HepG2 (cell line): ENCODE data around the gene C11orf68. TPM values are rescaled to one million over a fixed set of nuclear protein-coding genes. Genes with fewer than 3 reads are reported as not detected.
A peak's percentile ranks its signal among the peaks of the same experiment; 100 is the strongest.

Experiments used
- CC2D1A ChIP-seq: sonication (generic); formaldehyde crosslinking; IDR thresholded peaks from 2 replicates; pipeline ENCODE4 v1.8.1; 2023; ENCODE audit warnings: mild to moderate bottlenecking, missing genetic modification reagents
- CREB3 ChIP-seq: sonication (generic); formaldehyde crosslinking; IDR thresholded peaks from 2 replicates; pipeline ENCODE4 v1.5.0; 2020; ENCODE audit warnings: missing genetic modification reagents
- CTCF ChIP-seq: sonication (generic); formaldehyde crosslinking; IDR thresholded peaks from 2 replicates; pipeline ENCODE4 v1.5.0; 2020; ENCODE audit warnings: mild to moderate bottlenecking, missing genetic modification reagents, moderate library complexity
- EZH2 ChIP-seq: conservative IDR thresholded peaks from 2 replicates; pipeline ENCODE4 v1.6.1; 2012; ENCODE audit warnings: mild to moderate bottlenecking, low read depth, low read length, moderate library complexity
- HNRNPUL1 ChIP-seq: fragments of 200-400 bp; formaldehyde crosslinking; IDR thresholded peaks from 2 replicates; pipeline ENCODE4 v1.6.1; 2017; ENCODE audit warnings: low read depth, mild to moderate bottlenecking, low read length, moderate library complexity
- NFATC3 ChIP-seq: sonication (generic); formaldehyde crosslinking; IDR thresholded peaks from 2 replicates; pipeline ENCODE4 v1.5.1; 2020; ENCODE audit warnings: mild to moderate bottlenecking, missing genetic modification reagents
- PHF20 ChIP-seq: sonication (generic); formaldehyde crosslinking; IDR thresholded peaks from 2 replicates; pipeline ENCODE4 v1.5.0; 2020; ENCODE audit warnings: mild to moderate bottlenecking, missing genetic modification reagents
- PHF8 ChIP-seq: sonication (generic); formaldehyde crosslinking; IDR thresholded peaks from 2 replicates; pipeline ENCODE4 v1.5.0; 2020; ENCODE audit warnings: missing genetic modification reagents
- RELA ChIP-seq: sonication (generic); formaldehyde crosslinking; IDR thresholded peaks from 2 replicates; pipeline ENCODE4 v1.4.0; 2020; ENCODE audit warnings: missing genetic modification reagents
- RNF219 ChIP-seq: sonication (generic); formaldehyde crosslinking; IDR thresholded peaks from 2 replicates; pipeline ENCODE4 v1.5.0; 2020; ENCODE audit warnings: mild to moderate bottlenecking, missing genetic modification reagents
- SMAD9 ChIP-seq: sonication (generic); formaldehyde crosslinking; IDR thresholded peaks from 2 replicates; pipeline ENCODE4 v1.5.1; 2020; ENCODE audit warnings: mild to moderate bottlenecking, missing genetic modification reagents
- TRAFD1 ChIP-seq: sonication (generic); formaldehyde crosslinking; IDR thresholded peaks from 2 replicates; pipeline ENCODE4 v1.5.1; 2020; ENCODE audit warnings: missing genetic modification reagents, mild to moderate bottlenecking, borderline replicate concordance
- YEATS4 ChIP-seq: sonication (generic); formaldehyde crosslinking; IDR thresholded peaks from 2 replicates; pipeline ENCODE4 v1.4.0; 2020; ENCODE audit warnings: missing genetic modification reagents, borderline replicate concordance
- ZHX1 ChIP-seq: sonication (generic); formaldehyde crosslinking; IDR thresholded peaks from 2 replicates; pipeline ENCODE4 v1.8.1; 2022; ENCODE audit warnings: low read depth, mild to moderate bottlenecking, missing genetic modification reagents
- ZNF260 ChIP-seq: sonication (generic); formaldehyde crosslinking; IDR thresholded peaks from 2 replicates; pipeline ENCODE4 v1.4.0; 2020; ENCODE audit warnings: missing genetic modification reagents, low read depth, mild to moderate bottlenecking, borderline replicate concordance
- ZNF343 ChIP-seq: sonication (generic); formaldehyde crosslinking; IDR thresholded peaks from 2 replicates; pipeline ENCODE4 v1.4.0; 2020; ENCODE audit warnings: mild to moderate bottlenecking, missing genetic modification reagents
- ZNF703 ChIP-seq: sonication (generic); formaldehyde crosslinking; IDR thresholded peaks from 2 replicates; pipeline ENCODE4 v1.5.1; 2020; ENCODE audit warnings: missing genetic modification reagents, mild to moderate bottlenecking, moderate library complexity, borderline replicate concordance
- polyA plus RNA-seq, 8 experiments: library from polyadenylated mRNA; depleted of rRNA in 3 of 8; stranded (reverse) in 7 of 8; unstranded in 1 of 8; fragments of >200 nt; fragmentation: Illumina TruSeq in 4 of 8; extraction: Trizol in 4 of 8; gene quantifications; 2 replicates each; pipeline versions ENCODE4 v1.2.1 to v1.2.3, GENCODE V29; 2011 to 2016; ENCODE audit warnings: low read depth in 4 of 8, missing spikeins in 1 of 8, mixed read lengths in 1 of 8; ENCODE audit not compliant: insufficient read depth in 1 of 8
- total RNA-seq, 5 experiments: library from RNA; depleted of rRNA; stranded (reverse); fragments of >200 nt; fragmentation: Illumina TruSeq; extraction: Trizol; gene quantifications; 2 replicates each; pipeline ENCODE4 v1.2.3, GENCODE V29; 2016; ENCODE audit warnings: low read depth in 1 of 5

The C11orf68 gene
- total and polyA plus RNA-seq, 2 of the 13 experiments (the other 11 are each of a cell fraction or from before 2014, with no cell fraction given), result 8.4 to 28.3 TPM

GRCh38 chr11:65873318-65874156 lies 45.3 kb downstream of the C11orf68 start (continued):
- no peak for TF ChIP-seq ZHX1 (CRISPR knock-in tag)
- peak; percentile 79; the same call in 1 of the 2 replicates for TF ChIP-seq TRAFD1
- TF ChIP-seq ZNF703 (CRISPR knock-in tag), result 0 out of 2 replicates have a peak, but pooled peaks have one; percentile 11
- peak; percentile 35; the same call in 1 of the 2 replicates for TF ChIP-seq PHF8 (CRISPR knock-in tag)
- peak; percentile 58; the same call in 1 of the 2 replicates for TF ChIP-seq YEATS4 (CRISPR knock-in tag)
- TF ChIP-seq RELA (CRISPR knock-in tag), result peak; percentile 68; the same call in 1 of the 2 replicates
- no peak for TF ChIP-seq NFATC3 (CRISPR knock-in tag)
- TF ChIP-seq ZNF343 (CRISPR knock-in tag), result no peak
- peak; percentile 28; the same call in 1 of the 2 replicates for TF ChIP-seq PHF20 (CRISPR knock-in tag)
- no peak for TF ChIP-seq HNRNPUL1
- TF ChIP-seq SMAD9 (CRISPR knock-in tag), result no peak
- TF ChIP-seq ZNF260 (CRISPR knock-in tag), result no peak
- no peak for TF ChIP-seq CC2D1A (CRISPR knock-in tag)
- TF ChIP-seq RNF219 (CRISPR knock-in tag), result no peak
- TF ChIP-seq CREB3 (CRISPR knock-in tag), result no peak
- no peak for TF ChIP-seq EZH2
- no peak; the same call in 1 of the 2 replicates for TF ChIP-seq CTCF (CRISPR knock-in tag)
